ENCODE measurements around the gene VCL.
"Not testable (repeated sequence)": the region's sequence is repeated elsewhere in the genome, so short reads cannot be mapped to it uniquely, and the experiment has no call there.

The VCL gene

DNA sequence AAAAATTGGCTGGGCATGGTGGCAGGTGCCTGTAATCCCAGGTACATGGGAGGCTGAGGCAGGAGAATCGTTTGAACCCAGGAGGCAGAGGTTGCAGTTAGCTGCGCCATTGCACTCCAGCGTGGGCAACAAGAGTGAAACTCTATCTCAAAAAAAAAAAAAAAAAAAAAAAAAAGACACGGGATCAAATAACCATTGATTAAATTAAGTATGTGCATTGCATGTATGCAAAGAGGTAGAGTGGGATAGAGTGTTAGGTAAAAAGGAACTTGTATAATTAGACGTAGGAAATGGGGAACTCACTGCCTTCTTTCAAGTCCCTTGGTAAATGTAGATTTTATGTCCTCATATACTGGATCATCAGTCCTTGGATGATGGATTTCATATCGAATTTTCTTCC lies 13.1 kb downstream of the VCL start:
- DNase-seq, result no peak

DNA sequence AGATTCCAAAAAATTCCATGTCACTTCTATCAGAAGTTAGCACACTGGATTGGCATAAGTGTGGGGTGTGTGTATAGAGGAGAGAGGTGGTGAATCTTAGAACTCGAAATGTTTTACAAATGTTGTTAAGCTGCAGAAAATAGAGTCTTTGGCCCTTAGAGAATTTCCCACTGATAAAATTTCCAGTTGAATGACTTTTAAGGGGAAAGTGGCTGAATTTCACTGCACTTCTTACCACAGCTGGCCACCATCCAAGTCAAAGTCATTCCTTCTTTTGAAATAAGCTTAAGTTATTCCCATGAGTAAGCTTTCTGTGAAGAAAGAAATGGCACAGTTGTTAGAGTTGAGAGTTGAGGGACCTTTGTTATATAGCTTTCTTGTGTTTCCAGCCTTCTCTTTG lies 13.9 kb downstream of the VCL start:
- no peak for DNase-seq

DNA sequence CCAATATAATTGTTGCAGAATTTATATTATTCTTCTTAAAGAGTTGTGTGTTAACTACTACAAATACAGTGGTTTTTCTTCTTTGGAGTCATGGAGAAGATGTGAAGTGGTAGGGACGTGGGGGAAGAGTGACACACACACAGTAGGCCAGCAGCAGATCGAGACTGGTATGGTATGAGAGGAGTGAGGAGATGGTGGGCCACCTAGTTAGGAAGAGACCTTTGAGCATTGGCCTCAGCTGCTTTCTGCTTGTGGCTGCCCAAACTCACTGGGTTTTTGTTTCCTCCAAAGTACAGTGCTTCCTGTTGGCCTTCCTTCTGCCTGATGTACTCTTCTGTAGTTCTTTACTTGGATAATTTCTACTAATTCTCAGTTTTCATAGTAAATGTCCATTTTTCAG lies 14.6 kb downstream of the VCL start:
- DNase-seq, result no peak

DNA sequence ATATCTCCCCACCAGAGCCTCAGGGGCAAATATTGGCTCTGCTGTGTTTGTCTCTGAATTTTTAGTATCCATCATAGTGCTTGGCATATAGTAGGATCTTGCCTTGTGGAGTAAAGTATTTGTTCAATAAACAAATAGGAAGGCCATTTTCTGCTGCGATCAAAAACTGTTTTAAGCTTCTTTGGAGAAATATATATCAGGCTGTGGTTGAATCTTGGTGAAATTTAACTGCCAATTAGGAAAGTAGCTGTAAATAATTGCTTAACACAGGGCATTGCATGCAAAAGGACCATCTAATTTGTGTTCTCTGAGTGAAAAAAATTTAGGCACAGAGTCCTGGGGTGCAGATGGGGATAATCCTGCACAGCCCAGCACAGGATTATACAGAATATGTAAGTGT lies 15.1 kb downstream of the VCL start:
- no peak for DNase-seq

DNA sequence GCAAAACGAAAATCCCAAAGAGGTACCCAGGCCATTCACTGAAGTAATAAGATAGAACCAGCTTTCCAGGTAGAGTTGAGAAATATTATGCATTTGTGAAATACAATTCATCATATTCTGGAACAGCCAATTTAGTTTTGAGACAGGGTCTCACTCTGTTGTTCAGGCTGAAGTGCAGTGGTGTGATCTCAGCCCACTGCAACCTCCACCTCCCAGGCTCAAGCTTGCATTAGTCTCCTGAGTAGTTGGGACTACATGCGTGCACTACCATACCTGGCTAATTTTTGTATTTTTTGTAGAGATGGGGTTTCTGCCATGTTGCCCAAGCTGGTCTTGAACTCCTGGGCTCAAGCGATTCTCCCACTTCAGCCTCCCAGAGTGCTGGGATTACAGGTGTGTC lies 16.7 kb downstream of the VCL start:
- DNase-seq, result not testable (repeated sequence)

DNA sequence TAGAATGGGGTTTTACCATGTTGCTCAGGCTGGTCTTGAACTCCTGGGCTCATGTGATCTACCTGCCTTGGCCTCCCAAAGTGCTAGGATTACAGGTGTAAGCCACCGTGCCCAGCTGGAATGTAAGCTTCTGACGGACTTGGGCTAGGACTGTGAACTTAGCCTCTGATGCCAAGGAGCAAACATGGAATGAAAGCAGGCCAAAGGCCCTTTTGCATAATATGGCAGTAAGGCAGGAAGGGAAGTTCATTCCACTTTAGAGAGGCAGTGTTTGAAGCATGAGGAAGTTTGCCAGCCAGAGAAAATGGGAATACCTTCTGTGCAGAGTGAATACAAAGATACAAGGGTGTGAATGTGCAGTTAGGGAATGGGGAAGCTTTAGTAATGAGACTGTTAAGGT lies 20.3 kb downstream of the VCL start:
- DNase-seq, result no peak

DNA sequence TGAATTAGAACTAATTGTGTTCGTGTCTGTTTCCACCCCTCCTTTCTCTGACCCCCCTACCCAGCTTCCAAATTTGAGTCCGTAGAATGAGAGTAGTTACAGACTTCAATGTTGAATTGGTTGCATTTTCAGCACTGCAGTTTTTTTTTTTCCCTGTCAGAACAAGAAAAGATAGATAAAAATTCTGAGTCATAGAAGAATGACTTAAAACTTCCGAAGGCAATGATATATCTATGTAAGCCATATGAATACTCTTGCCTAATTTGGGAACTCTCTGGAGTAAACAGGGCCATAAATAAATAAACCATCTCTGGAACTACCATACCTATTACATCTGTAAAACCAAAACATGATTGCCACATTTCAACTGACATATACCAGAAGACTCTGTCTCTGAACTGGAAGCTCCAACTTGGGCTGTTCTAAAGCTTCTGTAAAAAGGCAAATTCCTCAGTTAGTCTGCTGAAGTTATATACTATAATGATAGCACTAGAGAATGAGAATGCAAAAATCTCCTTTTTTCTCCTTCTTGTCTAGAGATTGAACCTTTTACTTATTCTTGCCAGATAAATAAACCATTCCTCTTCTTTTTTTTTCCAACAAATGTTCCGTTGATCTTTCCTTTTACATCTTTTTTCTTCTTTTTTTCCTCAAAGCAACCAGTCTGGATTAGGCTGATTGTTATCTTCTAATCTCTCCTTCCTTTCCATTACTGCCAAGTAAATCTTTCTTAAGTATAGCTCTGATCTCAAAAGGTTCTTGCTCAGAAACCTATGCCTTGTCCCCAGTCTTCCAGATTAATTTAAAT lies 23.5 kb downstream of the VCL start:
- no peak for DNase-seq

DNA sequence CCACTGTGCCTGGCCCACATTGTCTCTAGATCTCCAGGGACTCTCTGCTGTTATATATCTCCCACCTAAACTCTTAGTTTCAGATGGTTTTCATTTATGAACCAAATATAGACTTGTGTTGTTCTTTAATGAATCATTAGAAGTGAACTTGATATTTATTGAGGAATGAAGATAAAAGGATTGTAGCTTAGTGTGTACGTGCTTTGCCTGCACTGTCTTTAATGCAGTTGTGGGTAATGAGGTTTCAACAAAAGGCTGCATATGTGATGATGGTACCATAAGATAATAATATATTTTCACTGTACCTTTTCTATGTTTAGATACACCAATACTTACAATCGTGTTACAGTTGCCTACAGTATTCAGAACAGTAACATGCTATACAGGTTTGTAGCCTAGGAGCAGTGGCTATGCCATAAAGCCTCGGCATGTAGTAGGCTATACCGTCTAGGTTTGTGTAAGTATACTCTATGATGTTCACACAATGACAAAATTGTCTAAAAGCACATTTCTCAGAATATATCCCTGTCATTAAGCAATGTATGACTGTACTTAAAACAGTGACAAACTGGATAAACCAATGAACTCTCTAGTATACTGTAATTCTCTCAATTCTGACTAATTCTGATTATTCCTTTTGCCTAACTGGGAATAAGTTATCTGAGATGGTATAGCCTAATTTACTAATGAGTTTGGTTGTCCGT lies 25.2 kb downstream of the VCL start:
- DNase-seq, result no peak

DNA sequence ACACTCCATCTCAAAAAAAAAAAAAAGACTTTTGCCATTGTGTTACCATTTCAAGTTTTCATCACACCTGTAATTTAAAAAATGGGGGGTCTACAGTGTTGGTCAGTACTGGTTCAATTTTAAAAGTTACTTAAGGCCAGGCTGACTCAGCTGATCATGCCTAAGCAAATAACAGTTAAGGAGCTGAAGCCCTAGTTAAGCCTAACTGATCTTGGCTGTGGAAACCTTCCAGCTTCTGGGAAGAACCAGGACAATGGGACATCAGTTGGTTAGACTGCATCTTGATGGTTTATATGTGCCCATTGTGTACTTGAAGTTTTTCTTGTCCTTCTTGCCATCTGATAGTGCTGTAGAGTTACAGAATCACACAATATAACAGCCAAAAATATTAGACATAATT lies 26.7 kb downstream of the VCL start:
- DNase-seq, result no peak

DNA sequence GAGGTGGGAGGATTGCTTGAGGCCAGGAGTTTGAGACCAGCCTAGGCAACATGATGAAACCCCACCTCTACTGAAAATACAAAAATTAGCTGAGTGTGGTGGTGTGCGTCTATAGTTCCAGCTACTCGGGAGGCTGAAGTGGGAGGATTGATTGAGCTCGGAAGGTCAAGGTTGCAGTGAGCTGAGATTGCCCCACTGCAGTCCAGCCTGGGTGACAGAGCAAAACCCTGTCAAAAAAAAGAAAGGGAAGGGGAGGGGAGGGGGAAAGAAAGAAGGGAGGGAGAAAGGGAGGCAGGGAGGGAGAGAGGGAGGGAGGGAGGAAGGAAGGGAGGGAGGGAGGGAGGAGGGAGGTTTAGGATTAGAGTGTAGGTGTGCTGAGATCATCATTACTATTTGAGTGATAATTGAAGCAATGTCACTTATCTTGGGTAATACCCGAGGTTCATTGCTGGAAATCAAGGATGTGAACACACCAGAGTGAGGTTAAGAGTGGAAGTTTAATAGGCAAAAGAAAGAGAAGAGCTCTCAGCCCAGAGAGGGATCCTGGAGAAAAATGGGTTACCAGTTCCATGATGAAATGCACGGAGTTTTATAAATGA lies 27.6 kb downstream of the VCL start:
- no peak for DNase-seq

DNA sequence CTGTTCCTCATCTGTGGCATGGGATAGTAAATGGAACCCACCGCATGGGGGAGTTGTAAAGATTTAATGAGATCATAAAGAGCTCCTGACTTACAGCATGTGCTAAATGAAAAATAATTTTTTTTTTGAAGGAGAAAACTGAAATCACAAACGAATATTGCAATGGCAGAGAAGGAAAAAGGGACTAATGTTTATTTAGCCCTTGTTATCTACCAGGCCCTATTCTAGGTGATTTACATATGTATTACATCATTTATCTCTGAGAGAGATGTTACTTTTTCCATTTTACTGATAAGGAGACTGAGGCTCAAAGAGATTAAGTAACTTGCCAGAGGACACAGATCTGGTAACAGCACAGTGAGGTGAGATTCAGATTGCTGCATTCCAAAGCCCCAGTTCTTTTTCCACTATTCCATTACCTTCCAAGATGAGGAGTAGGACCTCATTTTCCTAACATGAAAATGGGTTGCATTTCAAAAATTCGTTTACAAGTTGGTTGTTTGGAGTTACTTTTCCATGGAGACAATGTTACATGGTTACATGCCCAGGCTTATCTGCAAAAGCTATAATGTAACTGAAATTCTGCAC lies 28.6 kb downstream of the VCL start:
- no peak for DNase-seq

DNA sequence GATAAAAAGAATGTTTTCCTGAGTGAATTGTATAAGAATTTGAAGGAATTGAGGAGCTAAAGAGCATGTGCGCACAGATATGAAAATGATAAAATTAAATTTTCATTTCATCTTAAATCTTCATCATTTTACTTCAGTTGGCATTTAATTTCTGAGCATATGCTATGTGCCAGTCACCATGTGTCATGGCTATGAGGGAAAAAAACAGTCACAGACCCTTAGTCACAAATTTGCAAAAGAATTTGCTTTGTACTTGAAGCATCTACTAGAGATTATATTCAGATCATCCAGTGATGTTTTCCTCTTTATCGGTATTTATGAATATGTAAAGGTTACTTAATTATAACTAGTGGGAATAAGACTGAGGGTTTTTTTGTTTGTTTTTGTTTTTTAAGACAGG lies 29.8 kb downstream of the VCL start:
- DNase-seq, result no peak

DNA sequence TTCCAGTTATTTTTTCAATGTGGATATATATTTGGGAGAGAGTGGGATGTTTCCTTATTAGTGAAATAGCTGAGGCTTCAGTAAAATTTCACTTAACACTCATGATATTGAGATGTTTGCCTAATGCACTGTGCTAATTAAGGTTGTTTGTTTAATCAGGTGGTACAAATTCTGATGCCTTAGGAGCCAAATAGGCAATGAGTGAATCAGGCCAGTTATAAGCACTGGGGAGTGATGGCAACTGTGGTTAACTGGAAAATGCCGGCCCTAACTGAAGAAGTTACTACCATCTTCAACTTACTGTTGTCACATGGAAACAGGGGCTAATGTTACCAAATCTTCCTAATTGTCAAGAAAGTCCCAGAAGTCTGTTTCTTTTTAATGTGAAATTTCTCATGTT lies 32.0 kb downstream of the VCL start:
- no peak for DNase-seq

DNA sequence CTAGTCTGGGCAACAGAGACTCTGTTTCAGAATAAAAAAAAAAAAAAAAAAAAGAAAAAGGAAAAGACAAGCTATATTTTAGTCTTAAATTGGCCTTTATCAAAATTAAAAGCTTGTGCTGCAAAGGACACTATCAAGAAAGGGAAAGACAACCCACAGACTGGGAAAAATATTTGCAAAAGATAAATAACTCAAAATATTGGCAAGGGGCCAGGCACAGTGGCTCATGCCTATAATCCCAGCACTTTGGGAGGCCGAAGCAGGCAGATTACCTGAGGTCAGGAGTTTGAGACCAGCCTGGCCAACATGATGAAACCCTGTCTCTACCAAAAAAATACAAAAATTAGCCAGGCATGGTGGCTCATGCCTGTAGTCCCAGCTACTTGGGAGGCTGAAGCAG lies 34.3 kb downstream of the VCL start:
- DNase-seq, result not testable (repeated sequence)

DNA sequence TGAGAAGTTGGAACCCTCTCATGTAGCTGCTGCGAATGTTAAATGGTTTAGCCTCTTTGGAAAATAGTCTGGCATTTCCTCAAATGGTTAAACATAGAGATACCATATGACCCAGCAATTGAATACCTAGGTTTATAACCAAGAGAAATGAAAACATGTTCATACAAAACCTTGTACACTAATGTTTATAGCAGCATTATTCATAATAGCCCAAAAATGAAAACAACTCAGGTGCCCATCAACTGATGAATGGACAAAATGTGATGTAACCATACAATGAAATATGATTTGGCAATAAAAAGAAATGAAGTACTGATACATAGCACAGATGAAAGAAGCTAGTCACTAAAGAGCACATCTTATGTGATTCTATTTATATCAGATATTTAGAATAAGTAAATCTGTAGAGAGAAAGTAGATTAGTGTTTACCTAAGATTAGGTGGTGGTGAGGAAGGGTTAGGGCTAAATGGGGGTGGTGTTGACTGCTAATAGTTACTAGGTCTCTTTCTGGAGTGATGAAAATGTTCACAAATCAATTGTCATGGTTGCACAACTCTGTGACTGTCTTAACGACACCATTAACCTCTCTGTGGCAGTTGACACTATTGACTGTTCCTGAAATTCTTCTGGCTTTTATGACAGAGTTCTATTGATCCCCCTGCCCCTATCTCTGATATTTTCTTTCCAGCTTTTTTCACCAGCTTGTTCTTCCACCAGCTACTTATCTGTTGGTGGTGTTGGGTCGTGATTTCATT lies 35.2 kb downstream of the VCL start:
- DNase-seq, result no peak

DNA sequence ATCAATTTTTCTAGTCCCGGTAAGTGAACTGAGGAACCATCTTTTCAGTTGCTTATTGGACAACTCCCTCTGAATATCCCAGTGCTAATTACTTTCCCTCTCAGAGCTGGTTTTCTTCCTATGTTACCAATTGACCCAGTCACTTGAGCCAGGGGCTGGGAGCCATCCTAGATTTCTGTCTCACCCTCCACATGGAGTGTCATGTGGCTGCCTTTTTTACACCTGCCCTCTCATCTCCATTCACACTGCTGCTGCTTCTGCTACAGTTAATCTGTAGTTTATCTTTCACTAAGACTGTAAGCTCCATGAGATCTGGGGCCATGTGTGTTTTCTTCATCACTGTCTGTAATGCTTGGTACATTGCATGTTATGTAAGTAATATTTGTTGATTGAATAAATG lies 35.8 kb downstream of the VCL start:
- no peak for DNase-seq

DNA sequence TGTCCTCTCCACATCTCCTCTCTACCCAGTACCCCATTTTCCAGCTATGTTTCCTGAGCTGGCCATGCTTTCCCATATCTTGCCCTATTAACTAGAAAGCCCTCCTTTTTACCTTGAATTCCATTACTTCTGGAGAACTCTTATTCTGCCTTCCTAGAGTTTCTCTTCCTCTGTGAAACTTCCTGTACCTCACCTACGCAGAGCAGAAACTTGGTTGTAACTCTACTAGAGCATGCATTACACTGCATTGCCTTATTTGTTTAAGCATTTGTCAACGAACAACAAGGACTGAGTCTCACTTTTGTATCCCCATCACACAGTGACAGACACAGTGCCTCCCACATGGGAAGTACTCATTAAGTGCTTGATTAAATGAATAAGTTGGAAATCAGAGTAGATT lies 36.4 kb downstream of the VCL start:
- no peak for DNase-seq

DNA sequence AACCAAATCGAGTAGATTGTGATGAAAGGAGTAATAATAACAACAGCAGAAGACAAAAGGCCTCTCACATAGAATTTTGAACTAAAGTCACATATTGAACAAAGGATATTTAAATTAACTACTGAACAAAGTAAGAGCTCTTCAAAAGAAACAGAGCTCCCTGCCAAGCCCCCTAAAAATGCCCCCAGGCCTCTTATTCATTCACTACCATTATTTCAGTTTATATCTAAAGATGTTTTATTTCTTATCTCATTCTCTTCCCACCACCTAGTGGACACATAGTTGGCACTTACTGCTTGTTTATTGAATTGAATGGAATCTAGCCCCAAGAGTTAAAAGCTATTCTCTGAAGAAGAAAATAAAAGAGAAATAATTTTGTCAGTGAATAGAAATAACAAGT lies 37.4 kb downstream of the VCL start:
- no peak for DNase-seq

DNA sequence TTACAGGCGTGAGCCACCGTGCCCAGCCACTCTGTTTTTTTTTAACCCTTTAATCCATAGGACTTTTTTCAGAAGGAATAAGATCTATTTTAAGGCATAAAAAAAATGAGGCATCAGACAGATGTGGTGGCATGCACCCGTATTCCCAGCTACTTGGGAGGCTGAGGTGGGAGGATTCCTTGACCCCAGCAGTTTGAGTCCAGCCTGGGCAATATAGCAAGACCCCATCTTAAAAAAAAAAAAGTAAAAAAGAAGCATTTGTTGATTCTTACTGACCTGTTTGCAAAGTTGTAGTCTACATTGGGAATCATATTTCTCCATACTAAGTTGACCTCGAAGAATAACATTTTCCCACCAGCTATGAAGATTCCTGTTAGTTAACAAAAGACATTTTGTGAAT lies 38.6 kb downstream of the VCL start:
- no peak for DNase-seq

DNA sequence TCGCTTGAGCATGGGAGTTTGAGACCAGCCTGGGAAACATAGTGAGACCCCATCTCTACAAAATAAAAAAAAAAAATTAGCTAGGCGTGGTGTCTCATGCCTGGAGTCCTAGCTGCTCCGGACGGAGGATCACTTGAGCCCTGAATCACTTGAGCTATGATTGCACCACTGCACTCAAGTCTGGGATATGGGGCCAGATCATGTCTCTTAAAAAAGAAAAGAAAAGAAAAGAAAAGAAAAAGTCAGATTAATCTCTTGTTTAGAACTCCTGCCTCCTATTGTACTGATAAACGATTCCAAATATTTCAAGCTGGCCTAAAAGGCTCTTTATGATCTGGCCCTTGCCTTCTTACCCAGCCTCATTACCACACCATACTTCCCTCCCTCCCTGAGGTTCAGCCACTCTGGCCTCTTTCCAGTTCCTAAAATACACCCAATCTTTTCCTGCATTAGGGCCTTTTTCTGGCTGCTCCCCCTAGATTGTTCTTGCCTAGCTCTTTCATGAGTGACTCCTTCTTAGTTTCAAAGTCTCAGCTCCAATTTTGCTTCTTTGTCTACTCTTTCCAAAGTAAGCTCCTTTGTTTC lies 41.7 kb downstream of the VCL start:
- DNase-seq, result no peak

DNA sequence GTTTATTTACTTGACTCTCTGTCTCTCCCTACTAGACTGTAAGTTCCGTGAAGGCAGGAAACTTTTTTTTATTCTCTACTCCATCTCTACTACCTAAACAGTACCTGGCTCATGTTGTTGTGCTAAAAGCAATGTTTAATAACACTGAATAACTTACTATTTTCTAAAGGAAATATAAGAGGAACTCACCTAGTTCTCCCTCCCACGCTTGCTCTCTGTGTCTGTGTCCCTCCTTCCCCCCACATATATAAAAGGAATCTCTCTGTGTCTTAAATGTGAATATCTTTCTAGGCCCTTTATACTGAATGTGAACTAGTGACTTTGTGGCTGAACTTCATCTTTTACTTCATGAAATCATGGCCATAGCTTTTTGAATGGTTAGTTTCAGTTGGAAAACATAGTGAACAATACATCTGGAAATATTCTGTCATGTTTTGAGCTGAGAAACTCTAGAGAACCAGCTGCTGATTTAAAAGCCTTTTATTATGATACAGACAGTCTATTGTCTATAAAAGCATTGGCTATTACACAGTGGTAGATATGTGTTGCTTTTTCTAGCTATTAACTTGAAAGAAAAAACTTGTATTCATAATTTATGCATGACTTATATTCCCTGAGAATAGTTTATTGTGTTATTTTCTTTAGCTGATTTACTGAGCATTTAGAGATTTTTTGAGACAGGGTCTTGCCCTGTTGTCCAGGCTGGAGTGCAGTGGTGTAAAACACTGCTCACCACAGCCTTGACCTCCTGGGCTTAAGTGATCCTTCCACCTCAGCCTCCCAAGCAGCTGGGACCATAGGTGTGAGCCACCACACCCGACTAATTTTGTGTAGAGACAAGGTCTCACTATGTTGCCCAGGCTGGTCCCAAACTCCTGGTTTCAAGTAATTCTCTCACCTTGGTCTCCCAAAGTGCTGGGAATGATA lies 42.5 kb downstream of the VCL start:
- no peak for DNase-seq

DNA sequence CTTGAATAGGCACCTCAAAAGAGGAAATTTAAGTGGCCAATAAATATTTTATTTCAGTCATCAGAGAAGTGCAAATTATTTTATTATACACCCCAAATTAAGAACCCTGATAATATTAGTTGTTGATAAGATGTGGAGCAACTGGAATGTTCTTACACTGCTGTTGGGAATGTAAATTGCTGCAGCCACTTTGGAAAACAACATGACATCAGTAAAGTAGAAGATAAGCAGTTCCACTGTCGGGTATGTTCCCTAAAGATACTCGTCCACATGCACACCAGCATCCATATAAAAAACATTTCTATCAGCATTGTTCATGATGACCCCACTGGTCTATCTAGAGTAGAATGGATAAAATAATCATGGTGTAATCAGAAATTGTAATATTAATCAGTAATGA lies 46.5 kb downstream of the VCL start:
- DNase-seq, result no peak

Measured in NCI-H510A treated with DMSO at 0.1 percent for 48 hours (cell line).